COR-L47 (cell line): ENCODE data around the gene TIMM10B.
A peak's percentile ranks its signal among the peaks of the same experiment; 100 is the strongest.

Experiments
- DNase-seq: peaks from one replicate; lab custom pipeline; 2025; lab: John Stamatoyannopoulos, UW

TIMM10B gene

GRCh38 chr11:6472934-6473333 lies 8.4 kb upstream of the TIMM10B start:
- DNase-seq: no peak

GRCh38 chr11:6473451-6474412 lies 7.6 kb upstream of the TIMM10B start, which contains the start of gene TRIM3:
Gene TRIM3, minus strand, starts transcription at chr11:6473941. Its CDS starts 8,246 bp downstream, at chr11:6465695.
- peak; percentile 87 for DNase-seq

- DNase-seq: no peak
Measured at GRCh38 chr11:6474413-6474792, 6.9 kb upstream of the TIMM10B start.

GRCh38 chr11:6474806-6475500 lies 6.3 kb upstream of the TIMM10B start:
- no peak for DNase-seq

- no peak for DNase-seq
Measured at GRCh38 chr11:6475936-6476335, 5.4 kb upstream of the TIMM10B start.

GRCh38 chr11:6476571-6476970 lies 4.7 kb upstream of the TIMM10B start:
- no peak for DNase-seq

GRCh38 chr11:6480299-6480914 lies 894 bp upstream of the TIMM10B start:
- DNase-seq: no peak

GRCh38 chr11:6481924-6482275 lies 599 bp downstream of the TIMM10B start:
- no peak for DNase-seq

GRCh38 chr11:6482441-6482840 lies 1.1 kb downstream of the TIMM10B start:
- DNase-seq: no peak

GRCh38 chr11:6483015-6483414 lies 1.7 kb downstream of the TIMM10B start:
- no peak for DNase-seq

- no peak for DNase-seq
Measured at GRCh38 chr11:6485661-6486060, 4.4 kb downstream of the TIMM10B start.

GRCh38 chr11:6486256-6486655 lies 5.0 kb downstream of the TIMM10B start:
- no peak for DNase-seq

- no peak for DNase-seq
Measured at GRCh38 chr11:6486938-6487337, 5.6 kb downstream of the TIMM10B start.

GRCh38 chr11:6488342-6488741 lies 7.0 kb downstream of the TIMM10B start:
- no peak for DNase-seq

- DNase-seq: no peak
Measured at GRCh38 chr11:6488821-6489220, 7.5 kb downstream of the TIMM10B start.

GRCh38 chr11:6489306-6489705 lies 8.0 kb downstream of the TIMM10B start:
- no peak for DNase-seq

GRCh38 chr11:6497069-6497839 lies 16.0 kb downstream of the TIMM10B start, which contains the start of gene DNHD1:
Gene DNHD1, plus strand, starts transcription at chr11:6497280. Its CDS starts 936 bp downstream, at chr11:6498216.
- DNase-seq: no peak

- DNase-seq: no peak
Measured at GRCh38 chr11:6498121-6498520, 16.8 kb downstream of the TIMM10B start.

- no peak for DNase-seq
Measured at GRCh38 chr11:6498544-6498943, 17.2 kb downstream of the TIMM10B start.

GRCh38 chr11:6502382-6502781 lies 21.1 kb downstream of the TIMM10B start:
- no peak for DNase-seq

- DNase-seq: no peak
Measured at GRCh38 chr11:6504166-6504565, 22.9 kb downstream of the TIMM10B start.
